Inflammatory macrophage treated with lipopolysaccharide for 4 hours (primary cell): ENCODE results near the gene CDH23.

ENCODE experiments used
- DNase-seq: peaks from one replicate; pipeline ENCODE4 v3.0.0-alpha.2; 2020

The CDH23 gene

GRCh38 chr10:71700731-71701368 is 304.1 kb downstream of the CDH23 start:
- no peak for DNase-seq

- DNase-seq, result peak; percentile 31
Measured at GRCh38 chr10:71701496-71702132, 304.9 kb downstream of the CDH23 start.

- DNase-seq, result no peak
Measured at GRCh38 chr10:71703577-71703976, 306.9 kb downstream of the CDH23 start.

- no peak for DNase-seq
Measured at GRCh38 chr10:71704816-71705215, 308.1 kb downstream of the CDH23 start.

GRCh38 chr10:71705582-71705981 is 308.9 kb downstream of the CDH23 start:
- DNase-seq, result no peak

GRCh38 chr10:71706216-71707121 is 309.7 kb downstream of the CDH23 start:
- DNase-seq, result no peak

GRCh38 chr10:71707240-71707789 is 310.6 kb downstream of the CDH23 start:
- DNase-seq, result no peak

GRCh38 chr10:71708301-71708703 is 311.6 kb downstream of the CDH23 start:
- DNase-seq, result peak; percentile 29

- DNase-seq, result no peak
Measured at GRCh38 chr10:71708897-71709882, 312.5 kb downstream of the CDH23 start.

GRCh38 chr10:71710519-71710918 is 313.8 kb downstream of the CDH23 start:
- no peak for DNase-seq

GRCh38 chr10:71711052-71711623 is 314.4 kb downstream of the CDH23 start:
- DNase-seq, result no peak

- no peak for DNase-seq
Measured at GRCh38 chr10:71712170-71712569, 315.4 kb downstream of the CDH23 start.

- no peak for DNase-seq
Measured at GRCh38 chr10:71712572-71713134, 315.9 kb downstream of the CDH23 start.

- peak; percentile 87 for DNase-seq
Measured at GRCh38 chr10:71713135-71714030, 316.7 kb downstream of the CDH23 start.

GRCh38 chr10:71714031-71714410 is 317.3 kb downstream of the CDH23 start:
- DNase-seq, result no peak

- no peak for DNase-seq
Measured at GRCh38 chr10:71714592-71714991, 317.9 kb downstream of the CDH23 start.

GRCh38 chr10:71715026-71715425 is 318.3 kb downstream of the CDH23 start:
- no peak for DNase-seq

- DNase-seq, result no peak
Measured at GRCh38 chr10:71715860-71716259, 319.1 kb downstream of the CDH23 start.

GRCh38 chr10:71716426-71716825 is 319.7 kb downstream of the CDH23 start:
- DNase-seq, result no peak

GRCh38 chr10:71717056-71717455 is 320.3 kb downstream of the CDH23 start:
- DNase-seq, result no peak
